H1 (cell line): Measurements from ENCODE around the gene KRTAP5-4. TPM values are rescaled to one million over a fixed set of nuclear protein-coding genes. Genes with fewer than 3 reads are reported as not detected.
A peak's percentile ranks its signal among the peaks of the same experiment; 100 is the strongest.

ENCODE experiments used
- CTCF ChIA-PET: fragments of 300-600 bp; sonication (Branson Sonifier 250); formaldehyde crosslinking; loops from one replicate; lab custom pipeline; 2021; ENCODE audit not compliant: partially characterized antibody; lab: Charles Lee
- POLR2A ChIA-PET: fragments of 300-600 bp; sonication (Branson Sonifier 250); formaldehyde crosslinking; loops from one replicate; lab custom pipeline; 2021; ENCODE audit warnings: inconsistent platforms; ENCODE audit not compliant: partially characterized antibody; lab: Charles Lee
- DNase-seq, 2 experiments: peaks; one replicate each; pipeline versions ENCODE4 v3.0.0 to v3.0.0-alpha.2; 2010 to 2022; ENCODE audit warnings: low spot score in 2 of 2, low read depth in 1 of 2, mixed read lengths in 1 of 2
- FAIRE-seq: peaks from 2 replicates; lab custom pipeline; 2011; peaks lifted over from hg19 to GRCh38; lab: Jason Lieb, UNC
- H2AFZ ChIP-seq: 2 replicates; pipeline ENCODE4 v1.8.1; 2012; ENCODE audit warnings: low read length, inconsistent platforms
- H2AK5ac ChIP-seq: 2 replicates; pipeline ENCODE4 v1.6.1; 2013; ENCODE audit warnings: low read depth, low read length
- H2BK120ac ChIP-seq: replicated peaks from 2 replicates; pipeline ENCODE3; 2013; ENCODE audit warnings: low read depth, low read length, inconsistent platforms
- H2BK12ac ChIP-seq: 2 replicates; pipeline ENCODE4 v1.6.1; 2013; ENCODE audit warnings: low read depth, low read length
- H2BK15ac ChIP-seq: 2 replicates; pipeline ENCODE4 v1.6.1; 2013; ENCODE audit warnings: low read length
- H2BK20ac ChIP-seq: 2 replicates; pipeline ENCODE4 v1.6.1; 2013; ENCODE audit warnings: low read length
- H2BK5ac ChIP-seq: 2 replicates; pipeline ENCODE4 v1.6.1; 2013; ENCODE audit warnings: low read depth, low read length
- H3K14ac ChIP-seq: 2 replicates; pipeline ENCODE4 v1.6.1; 2013; ENCODE audit warnings: inconsistent platforms; ENCODE audit not compliant: insufficient read length
- H3K18ac ChIP-seq: 2 replicates; pipeline ENCODE4 v1.6.1; 2013; ENCODE audit warnings: low read length; ENCODE audit errors: extremely low read depth
- H3K23ac ChIP-seq: 2 replicates; pipeline ENCODE4 v1.6.1; 2013; ENCODE audit warnings: inconsistent platforms; ENCODE audit not compliant: insufficient read length
- H3K23me2 ChIP-seq: 2 replicates; pipeline ENCODE4 v1.6.1; 2013; ENCODE audit warnings: low read depth, low read length
- H3K27ac ChIP-seq: 2 replicates; pipeline ENCODE4 v1.6.1; 2011; ENCODE audit warnings: low read depth, low read length, inconsistent platforms
- H3K27me3 ChIP-seq, 4 experiments: replicated peaks in 1 of 4; 1 replicate in 1 of 4; 2 replicates in 3 of 4; pipeline versions ENCODE4 v1.6.1 to v1.8.1; 2011 to 2013; ENCODE audit warnings: low read length in 3 of 4, mild to moderate bottlenecking in 3 of 4, inconsistent platforms in 2 of 4, mixed read lengths in 2 of 4, moderate library complexity in 1 of 4; ENCODE audit not compliant: control insufficient read depth in 3 of 4, insufficient read depth in 3 of 4; ENCODE audit errors: extremely low read depth in 1 of 4
- H3K36me3 ChIP-seq, 4 experiments: 2 replicates each; pipeline versions ENCODE4 v1.6.1 to v1.8.1; 2011 to 2013; ENCODE audit warnings: mild to moderate bottlenecking in 4 of 4, low read length in 3 of 4, moderate library complexity in 2 of 4, control low read depth in 1 of 4, inconsistent platforms in 1 of 4; ENCODE audit not compliant: insufficient read depth in 4 of 4, control insufficient read depth in 2 of 4
- H3K4ac ChIP-seq: replicated peaks from 2 replicates; pipeline ENCODE3; 2013; ENCODE audit warnings: low read length, low read depth, mixed read lengths, inconsistent platforms; ENCODE audit not compliant: insufficient read length
- H3K4me1 ChIP-seq, 4 experiments: replicated peaks in 1 of 4; 1 replicate in 1 of 4; 2 replicates in 3 of 4; pipeline versions ENCODE4 v1.6.1 to v1.8.1; 2011 to 2013; ENCODE audit warnings: low read length in 3 of 4, inconsistent platforms in 2 of 4, mixed read lengths in 1 of 4; ENCODE audit not compliant: insufficient read depth in 4 of 4, control insufficient read depth in 3 of 4
- H3K4me2 ChIP-seq, 2 experiments: 2 replicates each; pipeline versions ENCODE4 v1.6.1 to v1.8.1; 2011 to 2013; ENCODE audit warnings: low read depth in 2 of 2, low read length in 2 of 2, control low read depth in 1 of 2, inconsistent platforms in 1 of 2, mild to moderate bottlenecking in 1 of 2; ENCODE audit not compliant: insufficient read depth in 1 of 2
- H3K4me3 ChIP-seq, 4 experiments: fragments of 200-600, 300-600 bp in 1 of 4; sonication (generic), shearing (Covaris generic), sonication (Bioruptor Twin) in 1 of 4; 2 replicates each; pipeline versions ENCODE4 v1.5.1 to v1.8.1; 2011 to 2016; ENCODE audit warnings: low read length in 4 of 4, low read depth in 3 of 4, control low read depth in 2 of 4, inconsistent platforms in 2 of 4, mild to moderate bottlenecking in 2 of 4, mixed read lengths in 1 of 4, moderate library complexity in 1 of 4; ENCODE audit not compliant: insufficient read depth in 2 of 4; ENCODE audit errors: extremely low read depth in 1 of 4
- H3K56ac ChIP-seq: replicated peaks from 2 replicates; pipeline ENCODE3; 2013; ENCODE audit warnings: low read depth, mild to moderate bottlenecking, mixed read lengths, low read length, inconsistent platforms; ENCODE audit not compliant: insufficient read length
- H3K79me1 ChIP-seq: 2 replicates; pipeline ENCODE4 v1.6.1; 2013; ENCODE audit warnings: low read depth, low read length, control low read depth
- H3K79me2 ChIP-seq, 2 experiments: 2 replicates each; pipeline versions ENCODE4 v1.6.1 to v1.8.1; 2012 to 2013; ENCODE audit warnings: low read length in 2 of 2, mild to moderate bottlenecking in 2 of 2, inconsistent platforms in 1 of 2; ENCODE audit not compliant: insufficient read depth in 2 of 2, control insufficient read depth in 1 of 2
- H3K9ac ChIP-seq, 4 experiments: replicated peaks in 1 of 4; 1 replicate in 1 of 4; 2 replicates in 3 of 4; pipeline versions ENCODE4 v1.6.1 to v1.8.1; 2011 to 2013; ENCODE audit warnings: low read depth in 3 of 4, low read length in 3 of 4, control low read depth in 2 of 4, mild to moderate bottlenecking in 2 of 4, moderate library complexity in 2 of 4, inconsistent platforms in 1 of 4; ENCODE audit errors: extremely low read depth in 1 of 4
- H3K9me3 ChIP-seq, 2 experiments: 2 replicates each; pipeline versions ENCODE4 v1.6.1 to v1.8.1; 2012 to 2013; ENCODE audit warnings: mild to moderate bottlenecking in 2 of 2, moderate library complexity in 2 of 2, control low read depth in 1 of 2, inconsistent platforms in 1 of 2, low read depth in 1 of 2, low read length in 1 of 2, mixed read lengths in 1 of 2; ENCODE audit not compliant: insufficient read depth in 2 of 2
- H4K20me1 ChIP-seq, 2 experiments: replicated peaks in 1 of 2; 2 replicates each; pipeline versions ENCODE3 to v1.8.1; 2011 to 2013; ENCODE audit warnings: inconsistent platforms in 2 of 2, low read length in 2 of 2, mild to moderate bottlenecking in 1 of 2; ENCODE audit not compliant: insufficient read depth in 2 of 2, control insufficient read depth in 1 of 2
- H4K5ac ChIP-seq: 2 replicates; pipeline ENCODE4 v1.6.1; 2013; ENCODE audit warnings: low read length, low read depth, mixed read lengths, inconsistent platforms; ENCODE audit not compliant: insufficient read length
- H4K8ac ChIP-seq: 2 replicates; pipeline ENCODE4 v1.8.0; 2013; ENCODE audit warnings: mild to moderate bottlenecking, moderate library complexity, low read length, inconsistent platforms; ENCODE audit not compliant: insufficient read depth; ENCODE audit errors: extremely low read depth
- H4K91ac ChIP-seq: replicated peaks from 2 replicates; pipeline ENCODE3; 2013; ENCODE audit warnings: low read length, mixed read lengths, inconsistent platforms; ENCODE audit not compliant: insufficient read length
- BACH1 ChIP-seq: IDR thresholded peaks from 2 replicates; pipeline ENCODE4 v1.6.1; 2012; ENCODE audit warnings: low read length, improper control_type of control experiment
- BCL11A ChIP-seq, 2 experiments: IDR thresholded peaks; one replicate each; pipeline ENCODE4 v1.6.1; 2011; ENCODE audit warnings: low read depth in 2 of 2, low read length in 2 of 2, mild to moderate bottlenecking in 2 of 2
- CBX8 ChIP-seq: fragments of 300-800, 300-1000 bp; sonication (generic); IDR thresholded peaks from 2 replicates; pipeline ENCODE4 v1.7.1; 2016; ENCODE audit warnings: low read depth, low read length, borderline replicate concordance
- HDAC6 ChIP-seq: IDR thresholded peaks from one replicate; pipeline ENCODE4 v1.7.1; 2012; ENCODE audit warnings: low read depth, mild to moderate bottlenecking, inconsistent platforms, low read length, moderate library complexity
- NANOG ChIP-seq: IDR thresholded peaks from 2 replicates; pipeline ENCODE4 v1.6.1; 2011; ENCODE audit warnings: low read length, low read depth, mild to moderate bottlenecking, inconsistent platforms; ENCODE audit not compliant: insufficient read depth, poor library complexity, severe bottlenecking
- POLR2A ChIP-seq, 2 experiments: IDR thresholded peaks; 1 replicate in 1 of 2; 2 replicates in 1 of 2; pipeline ENCODE4 v1.6.1; 2011; ENCODE audit warnings: low read depth in 2 of 2, low read length in 2 of 2, mild to moderate bottlenecking in 2 of 2; ENCODE audit errors: control extremely low read depth in 1 of 2
- POLR2AphosphoS5 ChIP-seq: IDR thresholded peaks from 2 replicates; pipeline ENCODE4 v1.6.1; 2011; ENCODE audit warnings: low read depth, low read length
- WGBS, 2 experiments: shearing (Covaris generic) in 1 of 2; methylation state at CpG; one replicate each; pipeline versions ENCODE4 v1.1.6 to v1.1.7; 2013 to 2015; ENCODE audit warnings: low lambda C conversion rate in 2 of 2, mixed read lengths in 2 of 2, inconsistent platforms in 1 of 2, low coverage in 1 of 2, missing lambda C conversion rate in 1 of 2; ENCODE audit not compliant: insufficient replicate concordance in 2 of 2, insufficient coverage in 1 of 2, insufficient read length in 1 of 2; ENCODE audit errors: extremely low coverage in 1 of 2, missing lambda C conversion rate in 1 of 2; 5-methylcytosine and 5-hydroxymethylcytosine counted together
- polyA plus RNA-seq, 7 experiments: library from polyadenylated mRNA; depleted of rRNA in 3 of 7; stranded (reverse) in 5 of 7; unstranded in 2 of 7; fragments of >200 nt in 5 of 7; fragments of 200-250 nt in 2 of 7; gene quantifications; 1 replicate in 5 of 7; 2 replicates in 1 of 7; 4 replicates in 1 of 7; pipeline versions ENCODE4 v1.2.1 to v1.2.3, GENCODE V29; 2011 to 2013; ENCODE audit warnings: missing spikeins in 2 of 7, mixed read lengths in 2 of 7
- total RNA-seq: library from RNA; stranded (reverse); fragmentation: NEBNext Ultra II Directional; extraction: Animal tissue kit (Norgen Biotek cat#: 25700); gene quantifications from 2 replicates; pipeline ENCODE4 v1.2.1, GENCODE V29; 2021
- TF ChIP-seq, protein P1 (sequence below): IDR thresholded peaks from 2 replicates; pipeline ENCODE4 v1.6.1; 2012; ENCODE audit warnings: inconsistent platforms
- TF ChIP-seq, protein P2 (sequence below): IDR thresholded peaks from 2 replicates; pipeline ENCODE4 v1.6.1; 2012; ENCODE audit warnings: inconsistent platforms

Gene KRTAP5-4
- total and polyA plus RNA-seq, 2 of the 8 experiments (the other 6 are each of a cell fraction or from before 2014, with no cell fraction given): not detected

DNA sequence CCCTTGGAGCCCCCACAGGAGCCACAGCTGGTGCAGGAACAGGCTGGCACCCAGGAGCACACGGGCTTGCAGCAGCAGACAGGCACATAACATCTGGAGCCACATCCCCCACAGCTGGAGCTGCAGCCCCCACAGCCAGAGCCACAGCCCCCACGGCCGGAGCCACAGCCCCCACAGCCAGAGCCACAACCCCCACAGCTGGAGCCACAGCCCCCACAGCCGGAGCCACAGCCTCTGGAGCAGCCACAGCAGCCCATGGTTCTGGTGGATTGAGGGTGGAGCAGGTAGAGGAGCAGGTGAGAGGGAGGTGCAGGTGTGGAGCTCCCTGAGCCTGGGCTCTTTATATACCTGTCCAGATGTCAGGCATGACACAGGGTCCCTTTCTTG, 24.0 kb downstream of the KRTAP5-4 start, which contains the start of gene KRTAP5-2:
TSS of gene KRTAP5-2 (minus strand) at position 301 of the 387 bp plus-strand sequence. CDS start at position 257, 44 bp downstream.
- ChIA-PET POLR2A (interaction anchor here (0.8 kb wide), 1 partner anchor 36 kb away, joined by 3 read pairs; no protein-coding TSS in a partner anchor), CTCF (interaction anchor here (1.3 to 7.7 kb wide), 4 partner anchors 21 to 51 kb away, joined by 3 to 95 read pairs (median 42); partner anchors contain the start of gene KRTAP5-5)
- 84% methylated on average over 3 of the region's 4 CpGs; no CpG with 5 or more reads in 1 of the 2 experiments for whole genome bisulfite sequencing, 2 experiments

More for the DNA sequence above, 24.0 kb downstream of the KRTAP5-4 start, which contains the start of gene KRTAP5-2:
- peaks cover 2 to 13% (median 5%) of the 10 kb centered on the region in 4 experiments for H3K4me1 ChIP-seq
- no peaks in the 10 kb centered on the region for H3K79me2 ChIP-seq
- peak within 1 kb of the TSS; percentile 44 for H4K91ac ChIP-seq
- H3K4me3 ChIP-seq: no peak within 1 kb of the TSS
- peak within 1 kb of the TSS; percentile 99; the same call in 1 of the 2 replicates for H2BK12ac ChIP-seq
- no peak within 1 kb of the TSS for H3K9ac ChIP-seq
- peaks cover 0 to 4% (median 0%) of the 10 kb centered on the region in 4 experiments; a peak in 1 of 7 replicates for H3K27me3 ChIP-seq
- peak within 1 kb of the TSS; percentile 4; the same call in 1 of the 2 replicates for H2BK20ac ChIP-seq
- H4K8ac ChIP-seq: peak within 1 kb of the TSS; percentile 18; the same call in 1 of the 2 replicates
- H4K5ac ChIP-seq: no peak within 1 kb of the TSS
- H2BK15ac ChIP-seq: peak within 1 kb of the TSS; percentile 20
- H3K4ac ChIP-seq: no peak within 1 kb of the TSS
- TF ChIP-seq BCL11A (IDR thresholded peaks at IDR 0.05; ENCODE audit: low read depth in 2 of 2, low read length in 2 of 2) (no peak), POLR2AphosphoS5 (no peak), CBX8 (no peak), POLR2A (IDR thresholded peaks at IDR 0.05; ENCODE audit: control extremely low read depth in 1 of 2, low read depth in 2 of 2, low read length in 2 of 2) (no peak), BACH1 (no peak), NANOG (no peak), HDAC6 (no peak)
- TF ChIP-seq, protein P1, sequence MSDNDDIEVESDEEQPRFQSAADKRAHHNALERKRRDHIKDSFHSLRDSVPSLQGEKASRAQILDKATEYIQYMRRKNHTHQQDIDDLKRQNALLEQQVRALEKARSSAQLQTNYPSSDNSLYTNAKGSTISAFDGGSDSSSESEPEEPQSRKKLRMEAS: no peak
- TF ChIP-seq, protein P2, sequence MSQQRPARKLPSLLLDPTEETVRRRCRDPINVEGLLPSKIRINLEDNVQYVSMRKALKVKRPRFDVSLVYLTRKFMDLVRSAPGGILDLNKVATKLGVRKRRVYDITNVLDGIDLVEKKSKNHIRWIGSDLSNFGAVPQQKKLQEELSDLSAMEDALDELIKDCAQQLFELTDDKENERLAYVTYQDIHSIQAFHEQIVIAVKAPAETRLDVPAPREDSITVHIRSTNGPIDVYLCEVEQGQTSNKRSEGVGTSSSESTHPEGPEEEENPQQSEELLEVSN: no peak
- TF ChIP-seq, all 59 proteins: peak for 0
- no peak for FAIRE-seq
- no peaks in the 10 kb centered on the region for H3K36me3 ChIP-seq
- no peak within 1 kb of the TSS; the same call in 1 of the 2 replicates for H2BK5ac ChIP-seq
- H2BK120ac ChIP-seq: peak within 1 kb of the TSS; percentile 18
- H3K79me1 ChIP-seq: no peaks in the 10 kb centered on the region
- no peak within 1 kb of the TSS for H3K56ac ChIP-seq
- H3K18ac ChIP-seq: peak within 1 kb of the TSS; percentile 87; the same call in 1 of the 2 replicates
- H4K20me1 ChIP-seq: no peaks in the 10 kb centered on the region
- no peak within 1 kb of the TSS for H3K14ac ChIP-seq
- no peak within 1 kb of the TSS for H2AK5ac ChIP-seq
- no peak within 1 kb of the TSS for H2AFZ ChIP-seq
- H3K4me2 ChIP-seq: no peak within 1 kb of the TSS
- H3K23me2 ChIP-seq: no peaks in the 10 kb centered on the region
- no peak within 1 kb of the TSS for H3K23ac ChIP-seq
- peaks cover 0 to 4% of the 10 kb centered on the region in 2 experiments; a peak in 1 of 4 replicates for H3K9me3 ChIP-seq
- no peak for DNase-seq
- H3K27ac ChIP-seq: no peak within 1 kb of the TSS
